ENCODE measurements around the gene FOXP1.

GRCh38 chr3:71504250-71505036, 79.1 kb downstream of the FOXP1 start:
- TF ChIP-seq TOX (CRISPR knock-in tag; IDR thresholded peaks at IDR 0.05; ENCODE audit: borderline replicate concordance) (no peak), POU6F1 (CRISPR knock-in tag; IDR thresholded peaks at IDR 0.05; ENCODE audit: borderline replicate concordance, low read depth) (no peak), ZFP3 (CRISPR knock-in tag; IDR thresholded peaks at IDR 0.05) (no peak)

Measured in SK-N-SH treated with all-trans-retinoic acid at 6 μM for 48 hours (cell line).